ENCODE data around the gene DHRSX.
"Not testable (repeated sequence)": the region's sequence is repeated elsewhere in the genome, so short reads cannot be mapped to it uniquely, and the experiment has no call there.

Gene DHRSX

DNA sequence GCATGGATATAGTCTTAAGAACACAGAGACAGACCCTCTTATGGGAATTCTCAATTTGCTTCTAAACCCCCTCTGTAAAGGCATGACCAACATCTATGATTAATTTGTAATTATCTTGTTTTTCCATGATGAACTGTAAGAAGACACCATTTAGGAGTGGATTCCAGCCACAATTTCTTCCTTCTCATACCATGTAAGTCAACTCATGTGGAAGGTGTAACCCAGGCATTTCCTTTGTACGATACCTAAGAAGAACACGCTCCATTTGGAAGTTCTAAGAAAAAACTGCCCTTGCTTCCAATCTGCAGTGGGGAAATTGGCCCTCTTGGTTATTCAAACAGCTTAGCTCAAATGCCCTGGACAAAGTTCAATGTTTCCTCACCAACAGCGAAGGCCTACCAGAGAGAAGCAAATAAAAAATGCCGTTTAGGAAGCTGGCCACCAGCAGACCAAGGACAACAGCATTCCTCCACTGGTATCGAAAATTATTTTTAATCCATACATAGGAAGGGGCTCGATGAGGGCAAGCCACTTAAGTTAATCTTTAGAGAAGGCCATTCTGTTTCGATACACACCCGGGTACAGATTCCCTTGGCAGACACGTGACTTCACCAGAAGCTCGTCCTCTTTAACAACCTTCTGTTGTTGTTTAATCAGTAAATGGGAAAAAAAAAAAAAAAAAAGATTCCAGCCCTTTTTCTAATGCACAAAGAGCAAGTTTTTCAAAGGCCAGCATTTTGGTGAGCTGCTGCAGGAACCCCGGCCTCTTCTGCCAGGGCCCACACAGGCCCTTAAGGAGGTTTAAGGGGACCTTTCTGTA, 2.6 kb downstream of the DHRSX start:
- DNase-seq (ENCODE audit: low read depth in 2 of 2): no peak

DNA sequence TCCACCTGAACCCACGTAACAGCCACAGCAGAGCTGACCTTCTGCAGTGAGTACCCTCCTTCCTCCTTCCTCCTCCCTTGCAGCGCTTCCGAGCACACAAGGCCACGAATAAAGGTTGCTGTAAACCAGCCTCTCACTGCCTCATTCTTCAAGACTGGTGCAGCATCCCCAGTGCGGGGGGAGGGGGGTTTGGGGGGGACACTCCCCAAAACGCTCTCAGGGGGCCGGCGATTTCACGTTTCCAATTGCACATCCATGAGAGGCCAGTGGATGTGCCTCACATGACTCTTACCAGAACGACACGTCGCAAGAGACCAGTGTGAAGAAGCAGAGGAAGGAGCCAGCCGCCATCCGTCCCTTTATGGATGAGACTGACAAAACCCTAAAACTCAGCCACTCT, 5.2 kb downstream of the DHRSX start:
- no peak for DNase-seq (ENCODE audit: low read depth in 2 of 2)

DNA sequence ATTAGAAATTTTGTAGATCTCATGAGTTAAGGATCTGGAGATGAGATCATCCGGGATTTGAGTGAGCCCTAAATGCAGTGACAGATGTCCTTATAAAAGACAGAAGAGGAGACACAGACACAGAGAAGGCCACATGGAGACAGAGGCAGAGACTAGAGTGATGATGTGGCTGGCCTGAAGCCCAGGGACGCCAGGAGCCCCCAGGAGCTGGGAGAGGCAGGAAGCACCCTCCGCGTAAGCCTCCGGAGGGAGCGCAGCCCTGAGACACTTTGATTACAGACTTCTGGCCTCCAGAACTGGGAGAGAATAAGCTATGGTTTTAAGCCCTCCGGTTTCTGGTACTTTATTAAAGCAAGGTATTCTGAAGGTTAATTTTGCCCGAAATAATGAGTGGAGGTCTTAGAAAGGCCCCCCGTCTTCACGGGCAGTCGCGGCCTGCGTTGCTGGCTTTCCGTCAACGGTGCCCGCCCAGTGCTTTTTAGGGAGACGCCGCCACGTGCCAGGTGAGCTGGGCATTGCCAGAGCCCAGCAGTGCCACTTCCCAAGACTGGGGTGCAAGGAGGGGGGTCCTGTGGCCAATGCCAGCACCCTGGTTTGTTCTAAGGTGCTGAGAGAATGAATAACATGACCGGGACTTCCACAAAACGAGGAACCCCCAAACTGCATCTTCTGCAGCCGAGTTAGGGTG, 8.1 kb downstream of the DHRSX start:
- DNase-seq (ENCODE audit: low read depth in 2 of 2): no peak

- DNase-seq (ENCODE audit: low read depth in 2 of 2): no peak
Measured at GRCh38 chrX:2490634-2491033, 10.1 kb downstream of the DHRSX start.

GRCh38 chrX:2489446-2490445, 11.0 kb downstream of the DHRSX start:
- DNase-seq (ENCODE audit: low read depth in 2 of 2): no peak

DNA sequence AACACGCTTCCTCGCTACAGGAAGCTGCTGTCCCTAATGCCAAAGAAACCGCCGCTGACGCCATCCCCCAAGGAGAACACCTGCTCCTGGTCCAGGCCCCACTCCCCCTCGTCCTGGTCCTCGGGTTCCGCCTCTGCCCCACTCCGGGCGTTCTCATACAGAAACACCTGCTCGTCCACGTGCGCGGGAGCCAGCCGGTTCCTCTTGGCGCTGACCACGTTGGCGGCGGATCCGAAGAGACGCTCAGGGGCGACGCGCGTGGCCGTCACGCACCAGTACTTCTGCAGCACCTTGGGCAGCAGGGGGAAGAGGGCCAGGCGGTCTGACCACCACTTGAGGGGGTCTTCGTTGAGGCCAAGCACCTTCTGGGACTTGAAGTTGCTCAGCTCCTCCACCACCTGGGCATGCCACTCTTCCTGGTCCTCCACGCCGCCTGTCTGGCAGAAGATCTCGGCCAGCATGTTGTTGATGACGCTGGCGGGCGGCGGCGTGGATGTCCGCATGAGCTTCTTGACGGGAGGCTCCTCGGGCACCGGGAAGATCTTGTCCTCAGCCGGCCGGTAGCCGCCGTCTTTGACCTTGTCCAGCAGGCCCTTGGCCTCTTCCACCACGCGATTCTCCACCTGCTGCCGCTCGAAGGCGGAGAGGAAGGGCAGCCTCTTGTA, 12.0 kb downstream of the DHRSX start:
- no peak for DNase-seq (ENCODE audit: low read depth in 2 of 2)

GRCh38 chrX:2487366-2487765, 13.4 kb downstream of the DHRSX start:
- DNase-seq (ENCODE audit: low read depth in 2 of 2): no peak

DNA sequence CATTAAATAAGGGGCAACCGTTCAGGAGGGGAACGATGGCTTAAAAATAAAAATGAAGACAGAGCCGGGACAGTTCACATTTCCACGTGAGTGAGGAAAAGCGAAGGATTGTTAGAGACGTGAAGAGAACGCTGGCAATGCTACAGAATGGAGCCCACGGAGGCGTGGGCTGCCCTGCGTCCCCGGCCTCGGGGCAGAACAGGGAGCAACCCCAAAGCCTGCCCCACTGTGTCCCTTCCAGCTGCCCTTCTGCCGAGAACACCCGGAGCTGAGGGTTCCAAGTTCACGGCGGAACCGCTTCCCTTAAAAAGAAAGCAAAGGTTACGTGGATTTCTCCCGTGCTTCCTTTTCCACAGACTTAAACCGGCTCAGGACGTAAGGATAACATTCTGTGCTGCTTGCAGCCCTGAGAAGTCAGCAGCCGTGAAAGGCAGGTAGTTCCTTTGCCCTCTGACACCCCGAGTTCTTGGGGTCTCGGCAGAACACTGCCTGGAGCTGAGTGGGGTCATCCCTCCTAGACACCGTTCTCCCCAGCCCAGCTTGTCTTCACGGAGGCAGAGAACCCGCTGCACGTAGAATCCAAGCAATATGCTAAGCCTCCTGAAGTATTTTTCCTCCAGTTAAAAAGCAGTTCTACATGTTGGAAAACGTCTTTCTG, 14.2 kb downstream of the DHRSX start:
- no peak for DNase-seq (ENCODE audit: low read depth in 2 of 2)

GRCh38 chrX:2485789-2486345, 14.9 kb downstream of the DHRSX start:
- no peak for DNase-seq (ENCODE audit: low read depth in 2 of 2)

- no peak for DNase-seq (ENCODE audit: low read depth in 2 of 2)
Measured at GRCh38 chrX:2484721-2485648, 15.8 kb downstream of the DHRSX start.

GRCh38 chrX:2484256-2484655, 16.5 kb downstream of the DHRSX start:
- DNase-seq (ENCODE audit: low read depth in 2 of 2): no peak

GRCh38 chrX:2483398-2484060, 17.2 kb downstream of the DHRSX start:
- DNase-seq (ENCODE audit: low read depth in 2 of 2): no peak

- not testable (repeated sequence) for DNase-seq (ENCODE audit: low read depth in 2 of 2)
Measured at GRCh38 chrX:2481597-2481996, 19.2 kb downstream of the DHRSX start.

DNA sequence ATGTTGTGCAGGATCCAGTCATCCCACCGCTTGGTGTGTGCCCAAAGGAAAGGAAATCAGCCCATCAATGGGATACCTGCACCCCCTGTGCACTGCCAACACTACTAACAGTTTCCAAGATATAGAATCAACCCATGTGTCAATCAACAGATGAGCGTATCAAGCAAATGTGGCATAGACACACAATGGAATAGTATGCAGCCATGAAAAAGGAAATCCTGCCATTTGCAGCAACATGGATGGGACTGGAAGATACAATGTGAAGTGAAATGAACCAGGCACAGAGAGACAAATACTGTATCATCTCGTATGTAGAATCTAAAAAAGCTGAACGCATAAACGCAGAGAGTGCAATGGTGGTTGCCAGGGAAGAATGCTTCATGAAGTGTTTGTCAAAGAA, 20.8 kb downstream of the DHRSX start:
- DNase-seq (ENCODE audit: low read depth in 2 of 2): not testable (repeated sequence)

GRCh38 chrX:2479420-2479780, 21.4 kb downstream of the DHRSX start:
- no peak for DNase-seq (ENCODE audit: low read depth in 2 of 2)

DNA sequence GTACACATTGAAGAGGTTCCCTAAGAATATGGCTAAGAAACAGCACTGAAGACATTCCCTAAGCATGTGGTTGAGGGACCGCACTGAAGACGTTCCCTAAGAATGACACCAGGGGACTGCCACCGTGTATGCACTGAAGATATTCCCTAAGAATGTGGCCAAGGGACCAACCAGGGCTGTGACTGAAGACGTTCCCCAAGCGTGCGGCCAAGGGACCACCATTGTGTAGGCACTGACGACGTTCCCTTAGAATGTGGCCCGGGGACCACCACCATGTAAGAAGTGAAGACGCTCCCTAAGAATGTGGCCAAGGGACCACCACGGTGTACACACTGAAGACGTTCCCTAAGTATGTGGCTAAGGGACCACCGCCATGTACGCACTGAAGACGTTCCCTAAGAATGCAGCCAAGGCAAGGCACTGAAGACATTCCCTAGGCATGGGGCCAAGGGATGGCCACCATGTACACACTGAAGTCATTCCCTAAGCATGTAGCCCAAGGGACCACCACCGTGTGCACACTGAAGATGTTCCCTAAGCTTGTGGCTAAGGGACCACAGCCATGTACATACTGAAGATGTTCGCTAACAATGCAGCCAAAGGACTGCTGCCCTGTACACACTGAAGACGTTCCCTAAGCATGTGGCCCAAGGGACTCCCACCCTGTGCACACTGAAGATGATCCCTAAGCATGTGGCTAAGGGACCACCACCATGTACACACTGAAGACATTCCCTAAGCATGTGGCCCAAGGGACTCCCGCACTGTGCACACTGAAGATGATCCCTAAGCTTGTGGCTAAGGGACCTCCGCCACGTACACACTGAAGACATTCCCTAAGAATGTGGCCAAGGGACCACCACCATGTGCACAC, 22.0 kb downstream of the DHRSX start:
- DNase-seq (ENCODE audit: low read depth in 2 of 2): no peak

DNA sequence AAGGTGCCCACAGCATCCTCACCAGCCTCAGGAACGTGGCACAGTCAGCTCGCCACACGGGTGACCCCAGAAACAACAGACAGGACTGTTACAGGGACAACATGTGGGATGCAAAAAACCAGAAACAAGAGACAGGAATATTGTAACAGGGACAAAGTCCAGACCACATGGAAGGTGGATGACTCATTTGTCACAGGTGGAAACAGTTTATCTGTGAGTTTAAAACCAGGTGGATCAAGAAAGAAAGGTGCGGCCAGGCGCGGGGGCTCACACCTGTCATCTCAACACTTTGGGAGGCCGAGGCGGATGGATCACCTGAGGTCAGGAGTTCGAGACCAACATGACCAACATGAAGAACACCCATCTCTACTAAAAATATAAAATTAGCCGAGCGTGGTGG, 23.5 kb downstream of the DHRSX start:
- DNase-seq (ENCODE audit: low read depth in 2 of 2): not testable (repeated sequence)
